HCT116 (cell line): ENCODE measurements around the gene PRKACA. TPM values are rescaled to one million over a fixed set of nuclear protein-coding genes. Genes with fewer than 3 reads are reported as not detected.

ENCODE experiments used
- ATAC-seq: fragments of 200-7000 bp; cut with Tn5 transposase; 2 replicates; pipeline ENCODE4 v1.9.1; 2020; ENCODE audit warnings: mild to moderate bottlenecking, moderate library complexity
- BruUV-seq: library from RNA; stranded (reverse); fragments of 400-500 nt; replicated peaks from 2 replicates; lab custom pipeline; 2021; lab: Mats Ljungman, UMichigan
- CTCF ChIA-PET: fragments of 300-600 bp; sonication (Branson Sonifier 250); formaldehyde crosslinking; loops from one replicate; lab custom pipeline; 2021; ENCODE audit warnings: antibody characterized with exemption; lab: Charles Lee
- POLR2A ChIA-PET: fragments of 300-600, 350-600 bp; sonication (Branson Sonifier 250); formaldehyde crosslinking; loops from one replicate; lab custom pipeline; 2021; ENCODE audit warnings: antibody characterized with exemption; lab: Charles Lee
- RAD21 ChIA-PET, 2 experiments: fragments of 300-600 bp; sonication (Branson Sonifier 250); formaldehyde crosslinking; loops; one replicate each; lab custom pipeline; 2023; ENCODE audit warnings: low total read pairs in 2 of 2; ENCODE audit not compliant: uncharacterized antibody in 2 of 2, unreplicated experiment in 2 of 2, low non-redundant PET in 1 of 2; lab: Charles Lee
- DNase-seq: peaks from one replicate; pipeline ENCODE4 v3.0.0-alpha.2; 2010; ENCODE audit warnings: low read depth, low spot score
- H2AFZ ChIP-seq: fragments of 200-600 bp; shearing (Covaris generic), sonication (generic); 2 replicates; pipeline ENCODE4 v1.6.1; 2017; ENCODE audit warnings: low read depth, mixed run types, mixed read lengths, antibody characterized with exemption, low read length; ENCODE audit not compliant: poor library complexity, severe bottlenecking
- H3K27ac ChIP-seq: 2 replicates; pipeline ENCODE4 v1.5.1; 2012; ENCODE audit warnings: low read depth, low read length
- H3K27me3 ChIP-seq: fragments of 200-600 bp; sonication (generic); 2 replicates; pipeline ENCODE4 v1.6.1; 2016; ENCODE audit warnings: mixed run types, low read length, mixed read lengths; ENCODE audit not compliant: insufficient read depth
- H3K36me3 ChIP-seq, 2 experiments: fragments of 200-500 bp in 1 of 2; fragments of 200-600 bp in 1 of 2; sonication (Bioruptor generic) in 1 of 2; sonication (generic) in 1 of 2; 2 replicates each; pipeline versions ENCODE4 v1.5.1 to v1.6.1; 2014 to 2016; ENCODE audit warnings: low read length in 2 of 2, inconsistent platforms in 1 of 2, mixed read lengths in 1 of 2, mixed run types in 1 of 2; ENCODE audit not compliant: insufficient read depth in 2 of 2, control insufficient read depth in 1 of 2
- H3K4me1 ChIP-seq, 2 experiments: fragments of 200-600 bp in 1 of 2; sonication (generic) in 1 of 2; 2 replicates each; pipeline versions ENCODE4 v1.5.1 to v1.6.1; 2012 to 2017; ENCODE audit warnings: low read length in 2 of 2, inconsistent platforms in 1 of 2, mild to moderate bottlenecking in 1 of 2, mixed read lengths in 1 of 2, mixed run types in 1 of 2, moderate library complexity in 1 of 2; ENCODE audit not compliant: insufficient read depth in 2 of 2, control insufficient read depth in 1 of 2
- H3K4me2 ChIP-seq: fragments of 200-600 bp; sonication (generic); 2 replicates; pipeline ENCODE4 v1.6.1; 2017; ENCODE audit warnings: mixed run types, low read length, mixed read lengths
- H3K4me3 ChIP-seq, 2 experiments: fragments of 200-600 bp in 1 of 2; sonication (generic) in 1 of 2; replicated peaks in 1 of 2; 2 replicates each; pipeline ENCODE4 v1.5.1; 2011 to 2016; ENCODE audit warnings: low read length in 2 of 2, control low read depth in 1 of 2, low read depth in 1 of 2, mild to moderate bottlenecking in 1 of 2, mixed read lengths in 1 of 2, mixed run types in 1 of 2
- H3K79me2 ChIP-seq: fragments of 200-600 bp; sonication (generic); 2 replicates; pipeline ENCODE4 v1.6.1; 2017; ENCODE audit warnings: mild to moderate bottlenecking, mixed run types, low read length, moderate library complexity, mixed read lengths; ENCODE audit not compliant: insufficient read depth
- H3K9ac ChIP-seq: fragments of 200-600 bp; sonication (generic); 2 replicates; pipeline ENCODE4 v1.6.1; 2016; ENCODE audit warnings: low read length, mixed read lengths
- H3K9me2 ChIP-seq: fragments of 200-600 bp; sonication (generic), shearing (Covaris generic); 2 replicates; pipeline ENCODE4 v1.6.1; 2017; ENCODE audit warnings: mixed run types, mild to moderate bottlenecking, moderate library complexity; ENCODE audit not compliant: insufficient read depth
- H3K9me3 ChIP-seq, 2 experiments: fragments of 200-500 bp in 1 of 2; fragments of 200-600 bp in 1 of 2; sonication (Bioruptor generic) in 1 of 2; sonication (generic) in 1 of 2; 2 replicates each; pipeline ENCODE4 v1.6.1; 2014 to 2017; ENCODE audit warnings: low read length in 2 of 2, mixed read lengths in 2 of 2, inconsistent platforms in 1 of 2, low read depth in 1 of 2, mild to moderate bottlenecking in 1 of 2, mixed run types in 1 of 2, moderate library complexity in 1 of 2; ENCODE audit not compliant: control insufficient read depth in 1 of 2, insufficient read depth in 1 of 2
- H4K20me1 ChIP-seq: fragments of 200-600 bp; sonication (generic), shearing (Covaris generic); 2 replicates; pipeline ENCODE4 v1.6.1; 2017; ENCODE audit warnings: mixed run types, mild to moderate bottlenecking, moderate library complexity; ENCODE audit not compliant: insufficient read depth
- CEBPB ChIP-seq: IDR thresholded peaks from 2 replicates; pipeline ENCODE4 v1.6.1; 2012; ENCODE audit warnings: low read depth
- EGR1 ChIP-seq: IDR thresholded peaks from 2 replicates; pipeline ENCODE4 v1.6.1; 2012; ENCODE audit warnings: low read depth
- ELF1 ChIP-seq: IDR thresholded peaks from 2 replicates; pipeline ENCODE4 v1.6.1; 2012; ENCODE audit warnings: low read depth, borderline replicate concordance
- EZH2 ChIP-seq: fragments of 200-600 bp; sonication (generic); IDR thresholded peaks from 2 replicates; pipeline ENCODE4 v1.6.1; 2017; ENCODE audit warnings: antibody characterized with exemption, mixed run types
- JUND ChIP-seq: IDR thresholded peaks from 2 replicates; pipeline ENCODE4 v1.6.1; 2012
- POLR2A ChIP-seq: IDR thresholded peaks from 2 replicates; pipeline ENCODE4 v1.7.0; 2011; ENCODE audit warnings: borderline replicate concordance; ENCODE audit not compliant: insufficient read depth, insufficient read length; ENCODE audit errors: extremely low read depth
- POLR2AphosphoS5 ChIP-seq: IDR thresholded peaks from 2 replicates; pipeline ENCODE4 v1.6.1; 2011; ENCODE audit warnings: mild to moderate bottlenecking, low read depth, low read length, moderate library complexity
- SP1 ChIP-seq: IDR thresholded peaks from 2 replicates; pipeline ENCODE4 v1.6.1; 2012; ENCODE audit warnings: low read depth
- YY1 ChIP-seq: IDR thresholded peaks from 2 replicates; pipeline ENCODE4 v1.6.1; 2011; ENCODE audit warnings: low read length, low read depth, moderate library complexity, mild to moderate bottlenecking; ENCODE audit not compliant: insufficient replicate concordance; ENCODE audit errors: extremely low read depth
- intact Hi-C: fragments of 100-400 bp; cut with micrococcal nuclease; formaldehyde crosslinking; loops from 2 replicates; pipeline ENCODE4 v1.10.0; 2022
- total RNA-seq: library from RNA; stranded (reverse); gene quantifications from one replicate; pipeline ENCODE4 v1.2.1, GENCODE V29; 2021; ENCODE audit not compliant: unreplicated experiment
- TF ChIP-seq, protein P1 (sequence below): IDR thresholded peaks from 2 replicates; pipeline ENCODE4 v1.6.1; 2012
- TF ChIP-seq, protein P2 (sequence below): IDR thresholded peaks from 2 replicates; pipeline ENCODE4 v1.6.1; 2011; ENCODE audit warnings: mild to moderate bottlenecking, low read length, moderate library complexity; ENCODE audit not compliant: insufficient replicate concordance; ENCODE audit errors: extremely low read depth

Gene PRKACA
- total RNA-seq, 1 experiment from 2014 or later, result 95.7 TPM

DNA sequence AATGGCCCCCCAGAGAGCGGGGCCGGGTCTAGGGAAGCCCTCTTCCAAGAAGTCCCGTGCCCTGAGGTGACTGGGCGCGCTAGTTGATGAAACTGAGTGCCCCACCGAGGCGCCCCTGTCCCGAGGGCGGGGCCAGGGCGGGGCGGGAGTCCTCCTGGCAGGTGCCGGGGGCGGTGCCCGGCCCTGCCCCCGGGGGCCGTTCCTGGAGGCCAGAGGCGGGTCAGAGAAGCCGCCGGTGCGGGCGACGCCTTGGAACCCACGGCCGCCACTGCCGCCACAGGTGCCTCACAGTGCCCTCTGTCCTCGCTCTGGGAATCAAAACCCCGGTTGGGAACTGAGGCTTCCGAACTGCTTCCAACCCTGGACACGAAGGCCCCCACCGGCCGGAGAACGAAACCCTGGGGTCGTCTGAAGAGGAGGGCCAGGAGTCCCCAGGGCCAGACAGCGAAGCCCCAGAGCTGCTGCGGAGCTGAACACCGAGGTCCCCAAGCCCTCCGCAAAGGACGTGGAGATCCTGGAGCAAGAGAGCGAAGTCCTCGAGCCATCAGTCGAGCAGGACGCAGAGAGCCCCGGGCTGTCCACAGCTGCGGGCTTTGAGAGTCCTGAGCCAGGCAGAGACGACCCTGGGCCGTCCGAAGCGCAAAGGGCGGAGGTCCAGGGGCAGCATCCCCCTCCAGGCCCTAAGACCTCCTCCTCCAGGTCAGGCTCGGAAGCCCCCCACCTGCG is 44.9 kb downstream of the PRKACA start, which contains the start of gene MISP3:
Gene MISP3, plus strand, starts transcription at position 252 of the 726 bp plus-strand sequence. CDS start 524 bp downstream, outside the sequence.
- BruUV-seq, result no TSS peak
- POLR2A ChIA-PET, result interaction anchor here (0.7 kb wide), 1 partner anchor 66 kb away, joined by 3 read pairs; the partner anchor contains the start of gene RFX1
- H2AFZ ChIP-seq, result peak within 1 kb of the TSS; percentile 97
- CTCF ChIA-PET, result interaction anchor here (0.6 to 6.6 kb wide), 15 partner anchors 13 to 200 kb away, joined by 3 to 83 read pairs (median 5); partner anchors contain the start of genes ASF1B, IL27RA and PALM3
- H3K79me2 ChIP-seq, result no peaks in the 10 kb centered on the region
- H3K4me3 ChIP-seq, result peak within 1 kb of the TSS; percentile 66 to 72
- RAD21 ChIA-PET, result interaction anchor here in 1 of 2 experiments (0.6 kb wide), 1 partner anchor 300 kb away, joined by 3 read pairs; no protein-coding TSS in a partner anchor
- no peak for TF ChIP-seq POLR2A
- TF ChIP-seq POLR2AphosphoS5, result peak; percentile 14; the same call in 1 of the 2 replicates
- TF ChIP-seq, protein P1, sequence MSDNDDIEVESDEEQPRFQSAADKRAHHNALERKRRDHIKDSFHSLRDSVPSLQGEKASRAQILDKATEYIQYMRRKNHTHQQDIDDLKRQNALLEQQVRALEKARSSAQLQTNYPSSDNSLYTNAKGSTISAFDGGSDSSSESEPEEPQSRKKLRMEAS, result 0 out of 2 replicates have a peak, but pooled peaks have one; percentile 1
- H3K9me3 ChIP-seq, result no peaks in the 10 kb centered on the region; a peak in 1 of 4 replicates
- no peaks in the 10 kb centered on the region for H4K20me1 ChIP-seq
- no peak for DNase-seq
- H3K4me1 ChIP-seq, result peaks cover 17 to 41% of the 10 kb centered on the region in 2 experiments
- intact Hi-C loops, result loop anchor here (1.0 to 10.0 kb wide), 4 partner anchors 40 to 288 kb away; partner anchors contain the start of genes BRME1 and CC2D1A
- peak within 1 kb of the TSS; percentile 99 for H3K4me2 ChIP-seq
- H3K27me3 ChIP-seq, result no peaks in the 10 kb centered on the region
- peak; percentile 55 for ATAC-seq
- no peaks in the 10 kb centered on the region for H3K9me2 ChIP-seq
- H3K36me3 ChIP-seq, result no peaks in the 10 kb centered on the region
- peak within 1 kb of the TSS; percentile 80 for H3K27ac ChIP-seq
- H3K9ac ChIP-seq, result peak within 1 kb of the TSS; percentile 63

DNA sequence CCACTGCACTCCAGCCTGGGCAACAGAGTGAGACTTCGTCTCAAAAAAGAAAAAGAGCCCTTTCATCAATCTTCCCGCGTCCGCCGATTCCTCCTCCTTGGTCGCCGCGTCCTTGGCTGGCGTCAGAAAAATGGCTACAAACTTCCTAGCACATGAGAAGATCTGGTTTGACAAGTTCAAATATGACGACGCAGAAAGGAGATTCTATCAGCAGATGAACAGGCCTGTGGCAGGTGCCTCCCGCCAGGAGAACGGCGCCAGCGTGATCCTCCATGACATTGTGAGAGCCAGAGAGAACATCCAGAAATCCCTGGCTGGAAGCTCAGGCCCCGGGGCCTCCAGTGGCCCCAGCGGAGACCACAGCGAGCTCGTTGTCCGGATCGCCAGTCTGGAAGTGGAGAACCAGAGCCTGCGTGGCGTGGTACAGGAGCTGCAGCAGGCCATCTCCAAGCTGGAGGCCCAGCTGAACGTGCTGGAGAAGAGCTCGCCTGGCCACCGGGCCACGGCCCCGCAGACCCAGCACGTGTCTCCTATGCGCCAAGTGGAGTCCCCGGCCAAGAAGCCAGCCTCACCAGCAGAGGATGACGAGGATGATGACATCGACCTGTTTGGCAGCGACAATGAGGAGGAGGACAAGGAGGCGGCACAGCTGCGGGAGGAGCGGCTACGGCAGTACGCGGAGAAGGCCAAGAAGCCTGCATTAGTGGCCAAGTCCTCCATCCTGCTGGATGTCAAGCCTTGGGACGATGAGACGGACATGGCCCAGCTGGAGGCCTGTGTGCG is 47.1 kb downstream of the PRKACA start:
- H3K4me3 ChIP-seq, result no peak overlapping the region
- H3K9me3 ChIP-seq, result no peaks in the 10 kb centered on the region; a peak in 1 of 4 replicates
- H3K36me3 ChIP-seq, result no peaks in the 10 kb centered on the region
- ChIA-PET RAD21 (no interaction called here), CTCF (interaction anchor here (1.0 to 6.6 kb wide), 3 partner anchors 11 to 66 kb away, joined by 3 to 83 read pairs (median 7); partner anchors contain the start of genes ASF1B and PALM3), POLR2A (no interaction called here)
- intact Hi-C loops, result loop anchor here (5.0 to 10.0 kb wide), 2 partner anchors 42 to 286 kb away; a partner anchor contains a TSS
- H3K79me2 ChIP-seq, result no peaks in the 10 kb centered on the region
- DNase-seq (no peak), ATAC-seq (no peak)
- no peak overlapping the region for H3K4me2 ChIP-seq
- H3K9me2 ChIP-seq, result no peaks in the 10 kb centered on the region
- no peaks in the 10 kb centered on the region for H3K27me3 ChIP-seq
- peaks cover 17 to 35% of the 10 kb centered on the region in 2 experiments for H3K4me1 ChIP-seq
- no peak overlapping the region for H3K9ac ChIP-seq
- H4K20me1 ChIP-seq, result no peaks in the 10 kb centered on the region
- no TSS peak for BruUV-seq
- no peak overlapping the region for H2AFZ ChIP-seq
- H3K27ac ChIP-seq, result no peak overlapping the region
- TF ChIP-seq CEBPB (no peak), YY1 (no peak), SP1 (no peak), EGR1 (no peak), EZH2 (no peak), ELF1 (no peak), JUND (no peak)
- TF ChIP-seq, protein P2, sequence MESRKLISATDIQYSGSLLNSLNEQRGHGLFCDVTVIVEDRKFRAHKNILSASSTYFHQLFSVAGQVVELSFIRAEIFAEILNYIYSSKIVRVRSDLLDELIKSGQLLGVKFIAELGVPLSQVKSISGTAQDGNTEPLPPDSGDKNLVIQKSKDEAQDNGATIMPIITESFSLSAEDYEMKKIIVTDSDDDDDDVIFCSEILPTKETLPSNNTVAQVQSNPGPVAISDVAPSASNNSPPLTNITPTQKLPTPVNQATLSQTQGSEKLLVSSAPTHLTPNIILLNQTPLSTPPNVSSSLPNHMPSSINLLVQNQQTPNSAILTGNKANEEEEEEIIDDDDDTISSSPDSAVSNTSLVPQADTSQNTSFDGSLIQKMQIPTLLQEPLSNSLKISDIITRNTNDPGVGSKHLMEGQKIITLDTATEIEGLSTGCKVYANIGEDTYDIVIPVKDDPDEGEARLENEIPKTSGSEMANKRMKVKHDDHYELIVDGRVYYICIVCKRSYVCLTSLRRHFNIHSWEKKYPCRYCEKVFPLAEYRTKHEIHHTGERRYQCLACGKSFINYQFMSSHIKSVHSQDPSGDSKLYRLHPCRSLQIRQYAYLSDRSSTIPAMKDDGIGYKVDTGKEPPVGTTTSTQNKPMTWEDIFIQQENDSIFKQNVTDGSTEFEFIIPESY, result no peak
